Dedifferentiated amniotic fluid mesenchymal stem cell (primary cell): ENCODE data around the gene ACSBG1.
"Not testable (repeated sequence)": the region's sequence is repeated elsewhere in the genome, so short reads cannot be mapped to it uniquely, and the experiment has no call there.

Experiments used
- DNase-seq: peaks from one replicate; pipeline ENCODE4 v3.0.0-alpha.2; 2016; ENCODE audit errors: extremely low spot score

The ACSBG1 gene

GRCh38 chr15:78251136-78251535, 16.8 kb upstream of the ACSBG1 start:
- no peak for DNase-seq

DNA sequence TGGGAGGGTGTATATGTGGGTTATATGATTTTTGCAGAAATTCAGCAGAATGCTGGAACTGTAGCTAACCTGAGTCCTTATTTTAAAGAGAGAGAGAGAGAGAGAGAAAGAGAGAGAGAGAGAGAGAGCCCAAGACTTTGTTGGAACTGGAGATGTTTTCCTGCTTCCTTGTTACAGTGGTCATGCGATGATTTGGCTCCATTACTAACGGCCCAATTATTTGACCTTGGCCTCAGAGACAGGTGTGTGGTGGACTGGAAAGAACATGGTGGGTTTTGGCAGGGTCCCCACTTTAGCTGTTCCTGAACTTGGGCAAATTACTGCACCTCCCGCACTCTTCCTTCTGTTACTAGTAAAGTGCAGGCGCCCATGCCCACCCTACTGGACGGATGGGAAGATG, 14.8 kb upstream of the ACSBG1 start:
- DNase-seq: no peak

DNA sequence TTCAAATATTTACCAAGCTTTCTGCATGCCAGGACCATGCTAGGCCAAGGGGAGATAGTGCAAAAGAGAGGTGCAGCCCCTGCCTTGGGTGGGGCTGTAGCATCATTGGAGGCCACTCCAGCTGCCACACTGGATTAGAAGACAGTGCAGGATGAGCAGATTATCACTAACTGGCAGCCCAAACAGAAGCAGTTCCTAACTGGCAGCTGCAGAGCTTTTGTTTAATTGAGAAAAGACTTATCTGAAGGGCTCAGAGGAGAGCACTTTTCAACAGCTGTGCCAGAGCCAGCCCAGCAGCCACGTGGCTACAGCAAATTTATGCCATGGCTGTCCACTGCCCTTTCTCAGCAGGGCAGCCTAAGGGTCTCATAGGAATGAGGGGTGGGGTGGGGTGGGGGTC, 13.5 kb upstream of the ACSBG1 start:
- no peak for DNase-seq

- not testable (repeated sequence) for DNase-seq
These were observed 11.7 kb upstream of the ACSBG1 start for GRCh38 chr15:78245976-78246620.

- not testable (repeated sequence) for DNase-seq
These were observed 11.0 kb upstream of the ACSBG1 start for GRCh38 chr15:78245392-78245791.

DNA sequence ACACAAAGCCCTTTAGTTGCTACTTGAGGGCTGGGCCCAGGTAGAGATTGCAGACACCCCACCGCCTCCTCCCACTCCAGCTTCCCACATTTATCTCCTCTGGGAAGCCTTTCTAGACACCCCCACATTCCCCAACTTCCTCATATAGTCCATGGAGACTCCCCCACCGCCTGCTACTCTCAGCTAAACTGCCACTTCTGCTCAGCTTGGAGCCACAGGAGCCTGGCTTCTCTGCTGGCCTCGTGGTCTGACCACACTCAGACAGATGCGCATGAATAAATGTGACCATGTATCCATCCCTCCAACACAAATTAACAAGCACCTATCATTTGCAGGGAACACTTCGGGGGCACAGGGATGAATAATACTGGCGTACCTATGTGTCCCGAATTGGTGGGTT, 10.5 kb upstream of the ACSBG1 start:
- no peak for DNase-seq

GRCh38 chr15:78244101-78244500, 9.7 kb upstream of the ACSBG1 start:
- no peak for DNase-seq

- DNase-seq: no peak
These were observed 9.2 kb upstream of the ACSBG1 start for GRCh38 chr15:78243491-78243941.

DNA sequence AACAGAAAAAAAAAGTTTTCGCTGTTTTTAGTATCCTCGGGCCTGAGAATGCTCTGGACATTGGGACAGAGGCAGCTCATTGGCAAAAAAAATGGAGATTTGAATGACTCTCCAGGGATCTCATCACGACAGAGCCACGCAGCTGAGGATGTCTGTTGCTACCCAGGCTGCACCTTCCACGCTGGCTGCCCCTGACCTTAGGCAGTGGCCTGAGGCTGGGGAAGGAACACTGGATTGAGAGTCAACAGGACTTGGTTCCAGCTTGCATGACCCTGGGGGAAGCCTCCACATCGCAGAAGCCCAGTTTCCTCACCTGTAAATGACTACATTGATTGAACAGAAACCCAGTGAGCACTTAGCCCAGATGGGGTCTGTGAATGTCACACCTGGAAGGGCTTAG, 8.7 kb upstream of the ACSBG1 start:
- DNase-seq: no peak

DNA sequence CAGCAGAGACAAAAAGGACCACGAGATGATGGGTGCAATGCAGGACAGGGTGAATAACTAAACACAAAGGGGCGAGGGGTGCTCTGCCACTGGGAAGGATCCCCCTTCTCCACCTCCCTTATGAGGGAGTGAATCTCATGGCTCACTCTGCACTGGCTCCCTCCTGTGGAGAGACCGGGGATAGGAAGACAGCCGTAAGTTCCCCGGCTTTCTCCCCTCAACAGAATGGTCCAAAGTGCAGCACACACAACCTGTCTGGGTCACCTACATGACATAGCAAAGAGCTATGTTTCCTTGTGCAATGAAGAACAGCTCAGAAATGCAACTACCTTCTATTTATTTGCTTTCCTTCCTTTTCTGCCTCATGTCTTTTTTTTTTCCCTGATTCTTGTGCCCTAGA, 7.8 kb upstream of the ACSBG1 start:
- no peak for DNase-seq

GRCh38 chr15:78241017-78241416, 6.7 kb upstream of the ACSBG1 start:
- peak; percentile 40 for DNase-seq

DNA sequence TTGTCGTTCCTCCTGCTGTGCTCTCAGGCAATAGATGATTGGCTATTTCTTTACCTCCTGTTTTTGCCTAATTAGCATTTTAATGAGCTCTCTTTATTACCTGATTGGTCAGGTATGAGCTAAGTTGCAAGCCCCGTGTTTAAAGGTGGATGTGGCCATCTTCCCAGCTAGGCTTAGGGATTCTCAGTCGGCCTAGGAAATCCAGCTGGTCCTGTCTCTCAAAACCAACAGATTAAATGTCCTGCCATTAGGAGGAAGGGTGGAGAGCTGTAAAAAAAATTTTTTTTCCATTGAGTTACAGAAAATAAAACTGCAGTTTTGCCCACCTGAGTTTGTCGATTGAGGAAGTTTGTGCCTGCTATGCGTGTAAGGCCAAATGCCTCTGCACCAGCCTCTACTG, 5.4 kb upstream of the ACSBG1 start:
- no peak for DNase-seq

- DNase-seq: no peak
These were observed 2.8 kb upstream of the ACSBG1 start for GRCh38 chr15:78237146-78237545.

- no peak for DNase-seq
These were observed 2.1 kb upstream of the ACSBG1 start for GRCh38 chr15:78236491-78236890.

DNA sequence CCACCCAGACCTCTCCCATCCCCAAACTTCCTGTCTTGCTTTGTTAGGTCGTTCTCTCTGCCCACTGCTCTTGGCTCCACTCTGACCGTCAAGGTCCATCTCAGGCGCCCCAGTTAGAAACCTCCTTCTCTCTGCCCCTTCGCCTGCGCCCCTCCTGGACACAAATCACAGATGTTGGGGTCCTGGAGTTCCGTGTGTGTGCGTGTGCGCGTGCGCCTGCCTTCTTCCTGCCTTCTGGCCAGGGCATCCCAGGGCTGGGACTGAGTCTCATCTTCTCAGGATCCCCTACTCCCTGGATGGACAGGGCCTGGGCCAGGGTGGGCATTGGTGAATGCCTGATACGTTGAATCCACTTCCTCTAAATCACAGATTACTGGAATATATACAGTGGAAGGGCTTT, 869 bp downstream of the ACSBG1 start:
- DNase-seq: no peak

DNA sequence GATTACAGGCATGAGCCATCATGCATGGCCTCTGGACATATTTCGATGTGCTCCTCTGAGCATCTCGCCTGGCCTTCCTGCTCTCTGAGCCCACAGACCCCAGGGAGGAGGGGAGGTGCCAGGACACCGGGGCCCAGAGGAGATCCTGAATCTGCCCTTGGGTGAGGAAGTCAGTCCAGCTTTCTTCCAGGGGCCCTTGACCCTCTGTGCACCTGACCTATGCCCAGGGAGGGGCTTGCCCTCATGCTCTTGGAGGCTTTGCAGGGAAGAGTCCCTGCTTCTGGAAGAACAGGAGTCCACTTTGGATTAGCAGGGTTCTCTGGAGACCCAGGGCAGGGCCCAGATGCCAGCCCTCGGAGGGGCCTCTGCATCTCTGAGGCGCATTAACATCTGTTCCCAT, 1.4 kb downstream of the ACSBG1 start:
- no peak for DNase-seq

DNA sequence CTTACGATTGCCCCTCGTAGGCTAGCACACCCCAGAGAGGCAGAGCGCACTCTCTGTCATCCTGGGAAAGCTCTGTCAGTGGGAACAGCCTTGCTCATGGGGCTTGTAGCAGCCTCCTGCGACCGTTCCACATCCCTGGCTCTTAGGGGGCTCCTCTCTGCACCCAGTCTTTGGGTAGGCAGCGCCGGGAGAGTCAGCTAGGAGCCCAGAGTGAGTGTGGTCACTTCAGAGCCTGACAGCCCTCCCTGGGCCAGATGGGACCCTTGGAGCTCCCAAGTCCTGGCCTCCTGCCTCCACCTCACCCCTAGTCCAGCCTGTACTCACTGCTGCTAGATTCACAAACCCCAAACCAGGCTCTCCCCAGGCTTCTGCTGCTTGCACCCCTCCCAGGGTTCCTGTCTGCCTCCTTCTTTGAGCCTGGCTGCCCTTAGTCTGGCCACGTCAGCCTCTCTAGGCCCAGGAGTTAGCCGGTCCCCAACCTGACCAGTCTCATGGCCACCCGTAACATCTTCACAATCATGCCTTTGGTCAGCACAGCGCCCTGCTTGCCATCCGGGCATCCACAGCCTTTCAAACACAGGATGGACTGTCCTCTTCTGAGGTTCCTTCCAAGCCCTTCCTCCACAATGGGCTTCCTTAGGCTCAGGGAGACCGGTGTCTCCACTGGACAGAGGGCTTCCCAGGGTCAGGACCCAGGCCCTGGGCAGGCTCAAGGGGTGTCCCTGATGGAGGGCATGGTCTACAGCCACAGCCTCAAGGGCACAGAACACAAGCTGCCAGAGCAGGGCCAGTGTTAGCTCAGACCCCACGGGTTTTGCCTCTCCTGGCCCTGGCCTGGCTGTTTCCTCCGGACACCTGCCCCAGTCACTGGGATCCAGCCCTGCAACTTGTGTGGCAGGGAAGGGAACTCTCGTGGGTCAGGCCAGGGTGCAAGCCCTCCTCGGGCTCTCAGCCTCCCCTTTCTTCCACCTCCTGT, 4.6 kb downstream of the ACSBG1 start:
- DNase-seq: no peak

DNA sequence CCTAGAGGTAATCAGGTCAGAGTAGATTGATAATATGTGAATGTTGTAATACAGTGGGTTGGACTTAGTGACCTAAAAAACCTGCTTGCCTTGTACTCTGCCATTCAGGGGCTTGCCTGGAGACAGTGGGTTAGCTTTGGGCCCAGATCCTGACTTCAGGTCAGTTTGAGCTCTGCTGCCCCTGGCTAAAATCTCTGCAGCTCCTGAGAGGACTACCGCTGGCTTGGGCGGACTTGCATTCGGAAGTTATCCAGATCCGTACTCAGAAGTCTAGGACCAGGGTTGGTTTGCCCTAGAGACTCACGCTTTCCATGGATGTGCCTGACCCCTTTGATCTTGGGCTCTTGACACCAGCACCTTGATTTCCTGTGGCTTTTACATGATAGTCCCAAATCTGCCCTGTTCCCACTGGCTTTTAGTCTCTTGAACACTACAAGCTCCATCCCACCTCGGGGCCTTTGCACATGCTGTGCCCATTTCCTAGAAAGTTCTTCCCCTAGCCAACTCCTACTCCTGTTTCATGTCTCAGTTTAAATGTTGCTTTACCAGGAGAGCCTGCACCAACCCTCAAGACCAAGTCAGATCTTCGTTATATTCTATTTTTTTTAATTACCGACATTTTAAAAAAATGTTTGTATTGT, 5.9 kb downstream of the ACSBG1 start:
- DNase-seq: no peak

GRCh38 chr15:78225783-78226541, 8.4 kb downstream of the ACSBG1 start:
- DNase-seq: no peak

DNA sequence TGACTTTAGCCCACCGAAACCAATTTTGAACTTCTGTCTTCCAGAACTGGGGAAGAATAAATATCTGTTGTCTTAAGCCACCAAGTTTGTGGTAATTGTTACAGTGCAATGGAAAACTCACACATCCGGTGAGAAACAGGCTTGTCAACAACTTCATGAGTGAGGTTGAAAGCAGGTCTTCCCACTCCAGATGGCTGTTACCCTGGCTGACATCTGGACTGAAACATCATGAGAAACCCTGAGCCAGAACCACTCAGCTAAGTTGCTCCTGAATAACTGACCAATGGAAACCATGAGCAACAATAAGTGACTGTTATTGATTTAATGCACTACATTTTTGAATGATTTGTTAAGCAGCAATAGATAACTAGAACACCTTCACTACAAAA, 10.3 kb downstream of the ACSBG1 start:
- no peak for DNase-seq

- peak; percentile 44 for DNase-seq
These were observed 10.9 kb downstream of the ACSBG1 start for GRCh38 chr15:78223396-78224022.
